Gastroesophageal sphincter (tissue), 3 donors: ENCODE results near the gene CHTOP.

ENCODE experiments used
- EP300 ChIP-seq: sonication (generic); formaldehyde crosslinking; IDR thresholded peaks from one replicate; pipeline ENCODE4 v1.6.1; 2017; ENCODE audit warnings: antibody characterized with exemption, mild to moderate bottlenecking
- POLR2A ChIP-seq, 2 donors: fragments of 450-650 bp; IDR thresholded peaks; one replicate each; pipeline ENCODE4 v1.6.1; 2017; ENCODE audit warnings: antibody characterized with exemption in 2 of 2, mild to moderate bottlenecking in 2 of 2, moderate library complexity in 1 of 2
- TF ChIP-seq, protein P1 (sequence below), 4 experiments: fragments of 200-600 bp in 2 of 4; fragments of 450-650 bp in 2 of 4; sonication (generic) in 1 of 4; IDR thresholded peaks; one replicate each; pipeline ENCODE4 v1.5.1; 2017 to 2019; ENCODE audit warnings: antibody characterized with exemption in 4 of 4, mild to moderate bottlenecking in 2 of 4, moderate library complexity in 2 of 4

- TF ChIP-seq, protein P1, sequence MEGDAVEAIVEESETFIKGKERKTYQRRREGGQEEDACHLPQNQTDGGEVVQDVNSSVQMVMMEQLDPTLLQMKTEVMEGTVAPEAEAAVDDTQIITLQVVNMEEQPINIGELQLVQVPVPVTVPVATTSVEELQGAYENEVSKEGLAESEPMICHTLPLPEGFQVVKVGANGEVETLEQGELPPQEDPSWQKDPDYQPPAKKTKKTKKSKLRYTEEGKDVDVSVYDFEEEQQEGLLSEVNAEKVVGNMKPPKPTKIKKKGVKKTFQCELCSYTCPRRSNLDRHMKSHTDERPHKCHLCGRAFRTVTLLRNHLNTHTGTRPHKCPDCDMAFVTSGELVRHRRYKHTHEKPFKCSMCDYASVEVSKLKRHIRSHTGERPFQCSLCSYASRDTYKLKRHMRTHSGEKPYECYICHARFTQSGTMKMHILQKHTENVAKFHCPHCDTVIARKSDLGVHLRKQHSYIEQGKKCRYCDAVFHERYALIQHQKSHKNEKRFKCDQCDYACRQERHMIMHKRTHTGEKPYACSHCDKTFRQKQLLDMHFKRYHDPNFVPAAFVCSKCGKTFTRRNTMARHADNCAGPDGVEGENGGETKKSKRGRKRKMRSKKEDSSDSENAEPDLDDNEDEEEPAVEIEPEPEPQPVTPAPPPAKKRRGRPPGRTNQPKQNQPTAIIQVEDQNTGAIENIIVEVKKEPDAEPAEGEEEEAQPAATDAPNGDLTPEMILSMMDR (IDR thresholded peaks at IDR 0.05): no peak
- no peak for TF ChIP-seq EP300
- TF ChIP-seq POLR2A (IDR thresholded peaks at IDR 0.05): no peak
These were observed 19.0 kb upstream of the CHTOP start for GRCh38 chr1:153614906-153615305.
